ENCODE data around the gene CMTM1. TPM values are rescaled to one million over a fixed set of nuclear protein-coding genes. Genes with fewer than 3 reads are reported as not detected.
A peak's percentile ranks its signal among the peaks of the same experiment; 100 is the strongest.

The CMTM1 gene
- polyA plus RNA-seq, 4 donors = 0.36 to 2.4 TPM; not detected in 2

GRCh38 chr16:66529475-66529874 is 36.8 kb upstream of the CMTM1 start:
- FAIRE-seq = no peak
- WGBS, 3 donors = 82 to 92% (median 87%) methylated on average over 6 of the region's 6 CpGs
- peaks cover 0 to 67% (median 7%) of the 10 kb centered on the region in 3 donors for H3K36me3 ChIP-seq (ENCODE audit: control insufficient read depth in 3 of 3, insufficient read depth in 2 of 3, low read depth in 1 of 3, low read length in 3 of 3)

GRCh38 chr16:66534376-66534799 is 31.9 kb upstream of the CMTM1 start:
- DNase-seq (no peak), FAIRE-seq (no peak)
- Histone ChIP-seq H3K36me3 (ENCODE audit: control insufficient read depth in 3 of 3, insufficient read depth in 2 of 3, low read depth in 1 of 3, low read length in 3 of 3) (peaks cover 0 to 47% (median 0%) of the 10 kb centered on the region in 3 donors), H3K27ac (ENCODE audit: low read depth in 1 of 3, low read length in 2 of 3) (no peak overlapping the region), H3K4me3 (ENCODE audit: low read depth in 1 of 3, low read length in 3 of 3) (no peak overlapping the region), H3K27me3 (ENCODE audit: control insufficient read depth in 3 of 3, insufficient read depth in 3 of 3, low read length in 3 of 3) (no peaks in the 10 kb centered on the region), H3K4me1 (ENCODE audit: control insufficient read depth in 3 of 3, insufficient read depth in 2 of 3, low read depth in 1 of 3, low read length in 2 of 3) (peaks cover 0 to 8% (median 5%) of the 10 kb centered on the region in 3 donors), H3K9me3 (ENCODE audit: control insufficient read depth in 2 of 2, insufficient read depth in 1 of 2, low read depth in 1 of 2, low read length in 1 of 2) (peaks cover 0 to 7% of the 10 kb centered on the region in 2 donors)
- 95% methylated on average over 1 of the region's 1 CpG for WGBS, 3 donors

More at GRCh38 chr16:66529475-66529874, 36.8 kb upstream of the CMTM1 start:
- H3K9me3 ChIP-seq (ENCODE audit: control insufficient read depth in 2 of 2, insufficient read depth in 1 of 2, low read depth in 1 of 2, low read length in 1 of 2) = no peaks in the 10 kb centered on the region
- H3K27ac ChIP-seq (ENCODE audit: low read depth in 1 of 3, low read length in 2 of 3) = no peak overlapping the region
- H3K27me3 ChIP-seq (ENCODE audit: control insufficient read depth in 3 of 3, insufficient read depth in 3 of 3, low read length in 3 of 3) = no peaks in the 10 kb centered on the region
- H3K4me3 ChIP-seq (ENCODE audit: low read depth in 1 of 3, low read length in 3 of 3) = no peak overlapping the region
- peaks cover 0 to 10% (median 0%) of the 10 kb centered on the region in 3 donors for H3K4me1 ChIP-seq (ENCODE audit: control insufficient read depth in 3 of 3, insufficient read depth in 2 of 3, low read depth in 1 of 3, low read length in 2 of 3)
- DNase-seq = no peak

GRCh38 chr16:66536525-66536924 is 29.7 kb upstream of the CMTM1 start:
- peaks cover 0 to 15% (median 7%) of the 10 kb centered on the region in 3 donors for H3K4me1 ChIP-seq (ENCODE audit: control insufficient read depth in 3 of 3, insufficient read depth in 2 of 3, low read depth in 1 of 3, low read length in 2 of 3)
- FAIRE-seq = no peak

GRCh38 chr16:66537236-66537635 is 29.0 kb upstream of the CMTM1 start:
- H3K4me1 ChIP-seq (ENCODE audit: control insufficient read depth in 3 of 3, insufficient read depth in 2 of 3, low read depth in 1 of 3, low read length in 2 of 3) = peaks cover 0 to 15% (median 7%) of the 10 kb centered on the region in 3 donors
- whole genome bisulfite sequencing, 3 donors = 93 to 100% (median 96%) methylated on average over 2 of the region's 2 CpGs
- FAIRE-seq = no peak
- H3K27me3 ChIP-seq (ENCODE audit: control insufficient read depth in 3 of 3, insufficient read depth in 3 of 3, low read length in 3 of 3) = no peaks in the 10 kb centered on the region
- no peak for DNase-seq
- H3K36me3 ChIP-seq (ENCODE audit: control insufficient read depth in 3 of 3, insufficient read depth in 2 of 3, low read depth in 1 of 3, low read length in 3 of 3) = peaks cover 0 to 42% (median under 1%) of the 10 kb centered on the region in 3 donors
- H3K4me3 ChIP-seq (ENCODE audit: low read depth in 1 of 3, low read length in 3 of 3) = no peak overlapping the region
- no peak overlapping the region for H3K27ac ChIP-seq (ENCODE audit: low read depth in 1 of 3, low read length in 2 of 3)
- H3K9me3 ChIP-seq (ENCODE audit: control insufficient read depth in 2 of 2, insufficient read depth in 1 of 2, low read depth in 1 of 2, low read length in 1 of 2) = peaks cover 0 to 7% of the 10 kb centered on the region in 2 donors

More at GRCh38 chr16:66536525-66536924, 29.7 kb upstream of the CMTM1 start:
- Histone ChIP-seq H3K4me3 (ENCODE audit: low read depth in 1 of 3, low read length in 3 of 3) (no peak overlapping the region), H3K9me3 (ENCODE audit: control insufficient read depth in 2 of 2, insufficient read depth in 1 of 2, low read depth in 1 of 2, low read length in 1 of 2) (peaks cover 0 to 7% of the 10 kb centered on the region in 2 donors), H3K27me3 (ENCODE audit: control insufficient read depth in 3 of 3, insufficient read depth in 3 of 3, low read length in 3 of 3) (no peaks in the 10 kb centered on the region), H3K27ac (ENCODE audit: low read depth in 1 of 3, low read length in 2 of 3) (no peak overlapping the region), H3K36me3 (ENCODE audit: control insufficient read depth in 3 of 3, insufficient read depth in 2 of 3, low read depth in 1 of 3, low read length in 3 of 3) (peaks cover 0 to 40% (median 0%) of the 10 kb centered on the region in 3 donors)
- no peak for DNase-seq
- 91 to 96% (median 93%) methylated on average over 4 of the region's 4 CpGs for WGBS, 3 donors

DNA sequence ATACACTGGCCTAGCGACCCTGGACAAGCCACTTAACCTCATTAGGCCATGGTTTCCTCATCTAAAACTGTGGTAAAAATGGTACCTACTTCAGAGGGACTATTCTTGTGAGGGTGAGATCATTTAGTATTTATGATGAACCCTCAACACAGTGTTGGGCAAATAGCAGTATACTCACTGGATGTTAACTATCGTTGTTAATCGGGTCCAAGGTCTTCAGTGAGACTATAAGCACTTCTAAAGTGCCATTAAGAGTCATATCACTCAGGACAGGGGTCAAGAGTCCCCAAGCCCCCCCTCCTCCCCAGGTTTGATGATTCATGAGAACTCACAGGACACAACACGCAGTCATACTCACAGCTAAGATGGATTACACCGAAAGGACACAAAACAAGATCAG is 27.3 kb upstream of the CMTM1 start:
- Histone ChIP-seq H3K27ac (ENCODE audit: low read depth in 1 of 3, low read length in 2 of 3) (peak overlapping the region; percentile 25 to 88 (median 87)), H3K27me3 (ENCODE audit: control insufficient read depth in 3 of 3, insufficient read depth in 3 of 3, low read length in 3 of 3) (no peaks in the 10 kb centered on the region), H3K4me1 (ENCODE audit: control insufficient read depth in 3 of 3, insufficient read depth in 2 of 3, low read depth in 1 of 3, low read length in 2 of 3) (peaks cover 0 to 15% (median 7%) of the 10 kb centered on the region in 3 donors), H3K4me3 (ENCODE audit: low read depth in 1 of 3, low read length in 3 of 3) (no peak overlapping the region), H3K36me3 (ENCODE audit: control insufficient read depth in 3 of 3, insufficient read depth in 2 of 3, low read depth in 1 of 3, low read length in 3 of 3) (peaks cover 0 to 47% (median 3%) of the 10 kb centered on the region in 3 donors), H3K9me3 (ENCODE audit: control insufficient read depth in 2 of 2, insufficient read depth in 1 of 2, low read depth in 1 of 2, low read length in 1 of 2) (peaks cover 0 to 7% of the 10 kb centered on the region in 2 donors)
- FAIRE-seq (no peak), DNase-seq (peak; percentile 89 to 93)
- WGBS, 3 donors = 39 to 79% (median 59%) methylated on average over 5 of the region's 5 CpGs

DNA sequence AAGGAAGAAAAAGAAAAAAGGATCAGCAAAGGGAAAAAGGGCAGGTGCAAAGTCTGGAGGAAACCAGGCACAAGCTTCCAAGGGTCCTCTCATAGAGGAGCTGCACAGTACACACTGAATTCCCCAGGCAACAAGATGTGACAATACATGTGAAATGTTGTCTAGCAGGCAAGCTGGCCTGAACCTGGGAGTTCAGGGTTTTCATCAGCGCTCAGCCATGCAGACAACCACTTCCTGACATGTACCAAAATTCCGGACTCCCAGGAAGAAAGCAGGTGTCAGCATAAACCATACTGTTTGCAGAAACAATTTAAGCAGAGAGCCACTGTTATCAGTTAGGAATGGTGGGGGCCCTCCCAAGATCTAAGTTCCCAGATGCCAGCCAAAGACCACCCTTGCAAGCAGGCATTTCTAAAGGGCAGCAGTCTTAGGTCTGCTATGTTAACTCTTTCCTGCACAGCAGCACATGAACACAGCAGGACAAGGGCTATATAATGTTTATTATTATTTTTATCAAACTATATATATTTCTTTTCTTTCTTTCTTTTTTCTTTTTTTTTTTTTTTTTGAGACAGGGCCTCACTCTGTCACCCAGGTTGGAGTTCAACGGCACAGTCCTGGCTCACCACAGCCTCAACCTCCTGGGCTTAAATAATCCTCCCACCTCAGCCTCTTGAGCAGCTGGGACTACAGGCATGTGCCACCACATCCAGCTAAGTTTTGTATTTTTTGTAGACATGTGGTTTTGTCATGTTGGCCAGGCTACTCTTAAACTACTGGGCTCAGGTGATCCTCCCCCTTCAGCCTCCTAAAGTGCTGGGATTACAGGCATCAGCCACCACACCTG is 26.4 kb upstream of the CMTM1 start:
- peaks cover 2 to 49% (median 3%) of the 10 kb centered on the region in 3 donors for H3K36me3 ChIP-seq (ENCODE audit: control insufficient read depth in 3 of 3, insufficient read depth in 2 of 3, low read depth in 1 of 3, low read length in 3 of 3)
- peaks cover 0 to 7% of the 10 kb centered on the region in 2 donors for H3K9me3 ChIP-seq (ENCODE audit: control insufficient read depth in 2 of 2, insufficient read depth in 1 of 2, low read depth in 1 of 2, low read length in 1 of 2)
- H3K27me3 ChIP-seq (ENCODE audit: control insufficient read depth in 3 of 3, insufficient read depth in 3 of 3, low read length in 3 of 3) = no peaks in the 10 kb centered on the region
- WGBS, 3 donors = 57 to 80% (median 67%) methylated on average over 3 of the region's 3 CpGs
- H3K4me3 ChIP-seq (ENCODE audit: low read depth in 1 of 3, low read length in 3 of 3) = no peak overlapping the region
- peak; percentile 28 to 70 for DNase-seq
- H3K27ac ChIP-seq (ENCODE audit: low read depth in 1 of 3, low read length in 2 of 3) = peak overlapping the region in 2 of 3 donors; percentile 15 to 74
- peaks cover 0 to 15% (median 7%) of the 10 kb centered on the region in 3 donors for H3K4me1 ChIP-seq (ENCODE audit: control insufficient read depth in 3 of 3, insufficient read depth in 2 of 3, low read depth in 1 of 3, low read length in 2 of 3)
- FAIRE-seq = no peak

- Histone ChIP-seq H3K36me3 (ENCODE audit: control insufficient read depth in 3 of 3, insufficient read depth in 2 of 3, low read depth in 1 of 3, low read length in 3 of 3) (peaks cover 2 to 46% (median 3%) of the 10 kb centered on the region in 3 donors), H3K4me3 (ENCODE audit: low read depth in 1 of 3, low read length in 3 of 3) (no peak overlapping the region), H3K4me1 (ENCODE audit: control insufficient read depth in 3 of 3, insufficient read depth in 2 of 3, low read depth in 1 of 3, low read length in 2 of 3) (peaks cover 0 to 15% (median 7%) of the 10 kb centered on the region in 3 donors), H3K27me3 (ENCODE audit: control insufficient read depth in 3 of 3, insufficient read depth in 3 of 3, low read length in 3 of 3) (no peaks in the 10 kb centered on the region), H3K27ac (ENCODE audit: low read depth in 1 of 3, low read length in 2 of 3) (no peak overlapping the region), H3K9me3 (ENCODE audit: control insufficient read depth in 2 of 2, insufficient read depth in 1 of 2, low read depth in 1 of 2, low read length in 1 of 2) (peaks cover 0 to 7% of the 10 kb centered on the region in 2 donors)
- FAIRE-seq = no peak
- DNase-seq = no peak
- 87 to 93% (median 91%) methylated on average over 18 of the region's 18 CpGs for WGBS, 3 donors
Measured at GRCh38 chr16:66541388-66542355, 24.6 kb upstream of the CMTM1 start.

DNA sequence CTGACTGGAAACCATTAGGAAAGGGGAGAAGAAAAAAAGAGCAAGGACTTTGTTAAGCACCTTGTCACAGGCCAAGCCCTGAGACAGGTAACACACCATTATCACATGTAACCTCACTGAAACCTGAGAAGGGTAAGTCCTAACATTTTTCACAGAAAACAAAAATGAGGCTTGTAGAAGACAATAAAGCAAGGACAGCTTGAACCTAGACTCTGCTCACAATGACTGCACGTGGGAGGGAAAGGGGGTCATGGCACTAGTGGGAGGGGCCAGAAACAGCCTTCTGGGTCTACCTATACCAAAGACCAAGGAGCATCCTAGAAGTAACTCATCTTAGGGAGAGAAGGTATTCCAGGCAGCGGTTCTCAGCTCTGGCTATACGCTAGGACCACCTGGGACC is 23.8 kb upstream of the CMTM1 start:
- no peak overlapping the region for H3K4me3 ChIP-seq (ENCODE audit: low read depth in 1 of 3, low read length in 3 of 3)
- DNase-seq (no peak), FAIRE-seq (no peak)
- no peak overlapping the region for H3K27ac ChIP-seq (ENCODE audit: low read depth in 1 of 3, low read length in 2 of 3)
- H3K27me3 ChIP-seq (ENCODE audit: control insufficient read depth in 3 of 3, insufficient read depth in 3 of 3, low read length in 3 of 3) = no peaks in the 10 kb centered on the region
- peaks cover 0 to 15% (median 7%) of the 10 kb centered on the region in 3 donors for H3K4me1 ChIP-seq (ENCODE audit: control insufficient read depth in 3 of 3, insufficient read depth in 2 of 3, low read depth in 1 of 3, low read length in 2 of 3)
- 90 to 93% (median 91%) methylated on average over 3 of the region's 3 CpGs for WGBS, 3 donors
- peaks cover 0 to 7% of the 10 kb centered on the region in 2 donors for H3K9me3 ChIP-seq (ENCODE audit: control insufficient read depth in 2 of 2, insufficient read depth in 1 of 2, low read depth in 1 of 2, low read length in 1 of 2)
- H3K36me3 ChIP-seq (ENCODE audit: control insufficient read depth in 3 of 3, insufficient read depth in 2 of 3, low read depth in 1 of 3, low read length in 3 of 3) = peaks cover 2 to 43% (median 3%) of the 10 kb centered on the region in 3 donors

Data from small intestine (tissue), 7 donors.